Measurements from ENCODE around the gene DPEP3.

The DPEP3 gene

DNA sequence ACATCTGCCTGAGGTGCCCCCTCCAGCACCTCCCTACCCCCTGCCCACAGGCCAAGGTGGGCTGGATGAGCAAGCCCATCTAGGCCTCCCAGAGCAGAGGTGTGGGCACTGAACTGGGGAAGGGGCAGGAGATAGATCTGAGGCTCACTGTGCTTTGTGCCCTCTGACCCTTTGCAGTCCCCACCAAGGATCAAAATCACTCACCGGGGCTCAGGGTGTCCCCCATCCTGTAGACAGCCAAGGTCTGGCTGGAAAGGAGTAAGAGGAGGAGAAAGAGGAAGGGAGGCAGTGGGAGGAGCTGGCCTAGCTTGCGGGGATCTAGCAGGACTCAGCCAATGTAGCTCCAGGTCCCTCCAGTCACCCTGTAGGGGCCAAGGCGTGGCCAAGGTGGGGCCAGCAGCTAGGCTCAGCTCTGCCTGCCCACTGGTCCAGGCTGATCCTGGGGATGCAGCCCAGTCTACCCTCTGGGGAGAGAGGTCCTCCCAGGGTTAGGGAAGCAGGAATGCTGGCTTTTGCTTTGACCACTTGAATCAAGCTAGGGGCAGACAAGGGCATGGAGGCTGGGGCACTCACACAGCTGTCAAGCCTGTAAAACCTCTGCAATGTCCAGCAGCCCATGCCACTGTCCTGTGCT is 13.6 kb downstream of the DPEP3 start:
- DNase-seq (ENCODE audit: low spot score), result no peak

DNA sequence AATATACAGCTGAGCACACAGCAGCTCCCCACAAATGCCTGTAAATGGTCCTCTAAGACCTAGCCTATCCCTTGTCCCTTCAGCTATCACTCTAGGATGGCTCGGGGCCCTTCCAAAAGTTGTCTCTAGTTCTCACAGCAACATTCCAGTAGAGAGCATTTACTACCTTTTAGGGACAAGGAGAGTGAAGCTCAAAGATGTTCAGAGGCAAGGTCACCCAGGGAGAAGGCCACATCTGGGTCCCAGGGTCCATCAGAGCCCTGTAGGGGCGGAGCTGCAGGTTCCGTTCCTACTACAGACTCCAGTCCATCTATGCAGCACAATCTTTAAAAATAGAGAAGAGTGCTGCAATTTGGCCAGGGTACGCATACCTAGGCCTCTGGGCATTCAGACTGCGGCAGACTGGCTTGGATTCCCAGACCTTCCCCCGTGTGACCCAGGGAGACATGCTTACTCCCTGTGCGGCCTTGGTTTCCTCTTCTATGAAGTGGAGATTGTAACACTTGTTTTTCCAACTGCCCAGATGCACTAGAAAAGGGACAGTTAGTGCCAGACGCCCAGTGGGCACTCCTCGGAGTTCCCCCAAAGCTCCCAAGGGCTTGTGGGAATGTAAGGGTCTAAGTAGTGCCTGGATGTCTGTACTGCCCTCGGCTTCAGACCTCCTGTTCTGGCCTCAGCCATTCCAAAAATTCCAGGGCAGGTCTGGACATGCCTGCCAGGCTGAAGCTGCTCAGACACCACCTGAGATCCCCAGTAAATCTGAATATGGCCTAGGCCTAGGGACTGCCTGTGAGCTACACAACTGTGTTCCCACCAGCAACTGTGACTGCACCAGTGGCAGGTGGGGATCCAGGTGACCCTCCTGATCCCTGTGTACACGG is 14.4 kb downstream of the DPEP3 start:
- no peak for DNase-seq (ENCODE audit: low spot score)

DNA sequence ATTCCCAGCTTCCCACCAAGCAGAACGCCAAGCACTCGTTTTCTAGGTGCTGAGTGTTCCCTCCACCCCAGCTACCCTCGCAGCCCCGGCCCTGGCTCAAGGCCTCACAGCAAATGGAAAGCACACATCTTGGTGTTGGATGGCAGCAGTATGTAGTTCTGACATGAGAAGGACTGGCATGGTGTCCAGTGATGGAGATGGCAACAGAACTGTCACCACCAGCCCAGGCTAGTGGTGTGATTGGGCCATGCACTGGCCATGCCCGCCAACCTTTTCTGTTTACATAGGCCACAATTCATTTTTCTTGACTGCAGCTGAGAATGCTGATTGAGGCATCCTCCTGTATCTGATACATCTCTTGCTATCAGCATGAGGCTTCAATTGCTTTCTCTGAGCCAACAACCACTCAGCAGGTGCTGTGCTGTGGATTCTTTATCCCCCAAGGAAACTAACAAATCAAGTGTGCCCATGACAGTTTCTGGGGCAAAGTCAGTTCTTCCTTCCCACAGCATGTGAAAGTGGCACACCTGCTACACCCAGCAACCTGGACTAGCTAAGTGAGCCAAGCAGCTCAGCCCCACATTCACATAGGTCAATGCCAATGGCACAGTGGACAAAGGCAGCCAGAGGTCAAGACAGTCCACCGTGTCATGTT is 15.7 kb downstream of the DPEP3 start:
- no peak for DNase-seq (ENCODE audit: low spot score)

DNA sequence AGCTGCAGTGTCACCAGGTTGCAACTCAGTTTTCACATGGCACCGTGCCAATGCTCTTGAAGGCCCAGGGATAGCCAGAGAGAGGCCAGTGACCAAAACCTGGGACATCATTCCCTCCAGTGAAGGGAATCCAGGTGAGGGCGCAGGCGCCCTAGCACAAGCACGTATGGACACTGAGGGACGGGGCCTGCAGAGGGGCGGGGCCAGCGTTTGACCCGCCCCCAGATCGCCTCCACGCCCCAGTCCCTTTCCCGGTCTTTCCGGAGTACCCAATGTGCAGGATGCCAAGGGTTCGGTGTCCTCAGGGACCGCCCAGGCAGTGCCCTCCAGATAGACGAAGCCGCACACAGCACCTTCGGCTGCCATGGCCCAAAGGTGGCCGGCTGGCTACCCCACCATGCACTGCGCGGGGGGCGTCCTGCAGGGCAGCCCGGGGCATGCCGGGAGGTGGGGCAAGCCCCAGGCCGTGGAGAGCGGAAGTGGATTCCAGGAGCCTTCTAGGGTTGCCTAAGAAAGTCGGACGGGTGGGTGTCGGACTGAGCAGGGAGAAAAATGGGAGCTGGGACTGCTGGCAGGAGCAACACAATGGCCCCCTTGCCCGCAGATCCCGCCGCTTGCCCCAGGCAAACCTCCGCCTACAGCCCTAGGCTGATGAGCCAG is 16.5 kb downstream of the DPEP3 start:
- no peak for DNase-seq (ENCODE audit: low spot score)

DNA sequence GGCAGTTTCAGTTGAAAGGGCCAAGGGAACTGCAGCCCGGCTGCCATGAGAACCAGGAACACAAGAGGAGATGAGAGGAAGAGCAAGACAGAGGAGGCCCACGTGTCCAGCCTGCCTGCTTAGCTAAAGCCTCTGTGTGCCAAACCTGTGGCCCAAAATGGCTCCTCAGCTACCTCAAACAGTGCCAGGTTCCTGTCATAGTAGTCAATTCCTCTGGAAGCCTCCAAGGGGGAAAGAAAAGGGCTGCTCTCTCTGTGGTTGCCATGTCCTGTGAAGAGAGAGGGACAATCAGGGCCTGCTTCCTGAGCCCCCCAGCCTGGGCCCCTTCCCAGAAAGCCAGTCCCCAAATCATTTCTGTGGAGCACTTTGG is 17.0 kb downstream of the DPEP3 start:
- DNase-seq (ENCODE audit: low spot score), result no peak

DNA sequence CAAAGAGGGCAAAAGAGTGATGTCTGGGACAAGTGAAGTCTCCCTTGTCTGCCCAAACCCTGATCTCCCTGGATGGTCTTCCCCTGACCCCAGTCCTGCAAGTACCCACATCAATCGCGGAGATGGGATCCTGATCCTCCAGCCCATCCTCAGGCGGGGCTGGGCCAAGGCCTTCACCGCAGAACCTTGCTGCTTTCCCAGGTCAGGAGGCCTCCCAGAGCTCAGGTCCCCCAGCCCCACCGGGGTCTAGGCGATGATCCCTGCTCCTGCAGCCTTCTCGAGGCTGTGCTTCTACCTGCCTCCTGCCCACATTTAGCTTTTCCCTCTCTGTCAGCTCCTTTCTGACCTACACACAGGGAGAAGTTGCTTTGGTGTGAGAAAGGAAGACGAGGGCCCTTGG is 18.2 kb downstream of the DPEP3 start:
- no peak for DNase-seq (ENCODE audit: low spot score)

DNA sequence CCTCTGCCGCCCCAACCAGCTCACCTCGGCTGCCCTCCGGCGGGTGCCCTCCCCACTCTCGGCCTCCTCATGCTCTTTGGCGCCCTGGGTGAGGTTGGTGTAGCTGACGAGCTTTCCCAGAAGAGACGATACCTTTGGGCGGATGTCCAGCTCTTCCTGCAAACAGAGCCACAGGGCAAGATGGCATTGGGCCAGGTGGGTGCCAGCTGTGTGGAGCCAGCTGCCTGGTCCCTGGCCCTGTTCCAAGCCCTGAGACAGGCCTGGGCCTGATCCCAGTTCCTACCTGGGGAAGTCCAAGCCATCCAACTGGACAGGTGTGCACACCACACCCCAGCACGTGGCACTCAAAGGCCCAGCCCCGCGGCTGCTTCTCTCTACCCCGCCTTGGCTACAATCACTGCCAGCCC is 18.7 kb downstream of the DPEP3 start:
- no peak for DNase-seq (ENCODE audit: low spot score)

DNA sequence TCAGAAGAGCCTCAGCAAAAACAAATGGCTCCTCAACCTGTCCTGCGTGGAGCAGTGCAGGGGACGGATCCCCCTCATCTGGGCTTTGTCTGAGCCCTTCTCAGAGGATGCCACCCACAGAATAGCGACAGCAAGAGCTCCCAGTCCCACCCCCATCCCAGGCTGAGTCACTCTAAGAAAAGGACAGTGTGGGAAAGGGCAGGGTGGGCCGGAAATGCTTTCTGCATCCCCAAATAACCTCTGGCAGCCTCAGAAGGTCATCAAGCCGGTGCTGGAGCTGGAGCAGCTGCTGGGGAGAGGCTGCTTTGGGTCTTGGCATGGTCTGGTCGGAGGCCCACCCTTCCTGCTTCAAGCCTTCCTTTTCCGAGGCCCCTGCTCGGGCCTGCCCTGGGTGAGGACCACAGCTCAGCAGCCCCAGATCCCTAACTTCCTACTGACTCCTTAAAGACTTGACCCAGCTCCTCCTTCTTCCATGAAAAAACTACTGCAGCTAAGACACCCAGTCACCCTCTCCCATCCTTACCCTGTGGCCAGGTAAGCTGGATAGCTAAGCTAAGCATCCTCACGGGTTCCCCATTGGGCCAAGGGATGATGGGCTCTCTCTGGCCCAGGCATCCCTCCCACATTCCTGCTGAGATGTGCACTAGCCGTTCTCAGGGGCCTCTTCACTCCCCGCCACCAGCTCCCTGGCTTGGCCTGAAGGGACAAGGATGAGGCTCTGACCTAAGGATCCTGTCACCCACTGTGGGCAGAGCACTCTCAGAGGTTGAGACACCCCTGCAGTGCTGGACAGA is 20.6 kb downstream of the DPEP3 start:
- DNase-seq (ENCODE audit: low spot score), result no peak

DNA sequence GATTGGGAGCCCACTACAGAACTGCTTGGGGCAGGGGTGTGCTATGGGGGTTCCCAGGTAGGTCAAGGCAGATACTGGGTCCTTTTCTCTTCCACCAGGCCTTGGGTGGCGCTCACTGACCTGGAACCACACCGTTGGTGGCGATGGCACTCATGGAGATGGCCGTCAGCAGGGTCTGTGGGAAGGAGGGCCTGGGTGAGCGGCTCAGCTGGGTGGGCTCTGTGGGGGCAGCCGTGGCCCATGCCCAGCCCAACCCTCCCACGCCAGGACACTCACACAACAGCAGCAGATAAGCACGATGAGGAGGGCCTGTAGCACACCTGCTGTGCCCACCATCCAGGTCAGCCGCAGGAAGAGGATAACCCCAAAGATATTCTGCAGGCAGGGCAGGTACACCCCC is 22.7 kb downstream of the DPEP3 start:
- no peak for DNase-seq (ENCODE audit: low spot score)

DNA sequence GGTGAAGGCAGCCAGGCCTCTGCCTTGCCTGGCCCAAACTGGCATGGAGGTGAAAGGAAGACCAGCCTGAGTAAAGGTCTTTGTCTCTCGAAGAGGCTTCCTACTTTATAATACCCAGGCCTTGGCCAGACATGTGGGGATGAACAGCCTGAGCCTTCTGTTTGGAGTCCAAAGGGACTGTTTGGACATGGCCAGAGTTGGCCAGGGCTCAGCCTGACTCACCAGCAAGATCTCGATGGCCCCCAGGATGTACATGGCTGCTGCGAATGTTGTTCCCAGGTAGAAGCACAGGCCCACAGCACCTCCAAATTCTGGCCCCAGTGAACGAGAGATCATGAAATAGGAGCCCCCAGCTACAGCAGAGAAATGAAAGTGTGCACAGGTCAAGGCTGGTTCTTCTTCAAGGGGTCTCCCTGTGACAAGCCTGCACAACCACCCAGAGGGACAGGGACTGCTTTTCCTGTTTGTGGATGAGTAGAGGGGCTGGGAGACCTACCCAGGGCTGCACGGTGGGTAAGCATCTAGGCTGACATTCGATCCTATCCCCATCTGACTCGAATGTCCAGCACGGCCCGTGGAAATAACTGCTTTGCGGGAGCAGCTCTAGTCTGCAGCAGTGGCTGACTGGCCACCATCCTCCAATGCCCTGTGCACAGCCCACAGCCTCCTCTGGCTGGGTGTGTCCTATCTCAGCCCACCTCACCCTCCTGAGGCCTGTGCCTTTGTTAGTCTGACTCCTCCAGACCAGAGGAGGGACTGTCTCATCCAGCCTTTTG is 25.7 kb downstream of the DPEP3 start:
- DNase-seq (ENCODE audit: low spot score), result no peak

DNA sequence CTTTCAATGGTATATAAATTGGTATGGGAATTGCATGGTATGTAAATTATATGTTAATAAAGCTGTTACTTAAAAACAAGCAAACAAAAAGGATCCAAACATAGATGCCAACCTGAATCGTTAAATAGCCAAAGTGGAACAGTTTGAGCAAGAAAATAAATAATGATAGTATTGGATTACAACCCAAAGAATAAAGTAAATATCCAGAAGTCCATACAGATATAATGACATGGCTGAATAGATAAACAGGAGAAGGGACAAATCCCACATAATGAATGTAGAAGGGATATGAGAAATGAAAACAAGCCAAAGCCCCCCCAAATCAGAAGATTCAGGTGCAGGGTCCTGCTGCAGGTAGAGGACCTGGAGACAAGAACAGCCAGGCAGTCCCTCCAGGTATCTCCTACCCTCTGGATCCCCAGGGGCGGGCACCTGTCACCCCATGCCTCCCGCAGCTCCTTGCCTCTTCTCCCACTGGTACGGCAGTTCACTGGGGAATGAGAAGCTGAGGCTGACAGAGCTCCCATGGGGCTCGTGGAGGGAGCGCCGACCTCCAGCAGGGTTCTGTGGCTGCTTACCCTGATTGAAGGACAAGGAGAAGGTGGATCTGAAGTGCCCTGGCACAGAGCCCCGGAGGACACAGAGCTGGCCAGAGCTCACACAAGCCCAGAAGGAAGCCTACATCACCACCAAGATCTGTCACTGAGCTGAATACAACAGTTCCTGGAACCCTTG is 26.5 kb downstream of the DPEP3 start:
- DNase-seq (ENCODE audit: low spot score), result no peak

DNA sequence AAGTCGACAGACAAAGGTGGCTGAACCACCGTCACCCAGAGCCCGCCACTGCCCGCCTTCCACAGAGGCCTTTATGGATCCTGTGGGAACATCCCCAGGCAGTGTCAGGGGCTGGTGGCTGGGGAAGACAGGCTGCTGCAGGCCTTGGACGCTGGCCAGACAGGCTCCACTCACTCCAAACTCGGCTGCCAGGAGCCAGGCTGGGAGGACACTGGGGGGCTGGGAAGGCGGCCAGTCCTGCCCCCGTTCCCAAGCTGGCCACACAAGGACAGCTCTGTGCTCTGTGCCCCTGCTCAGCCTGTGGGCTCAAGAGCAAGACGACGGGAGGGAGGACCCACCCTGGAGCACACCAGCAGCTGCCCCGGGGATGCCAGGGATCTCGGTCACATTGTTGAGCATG is 28.8 kb downstream of the DPEP3 start:
- no peak for DNase-seq (ENCODE audit: low spot score)

DNA sequence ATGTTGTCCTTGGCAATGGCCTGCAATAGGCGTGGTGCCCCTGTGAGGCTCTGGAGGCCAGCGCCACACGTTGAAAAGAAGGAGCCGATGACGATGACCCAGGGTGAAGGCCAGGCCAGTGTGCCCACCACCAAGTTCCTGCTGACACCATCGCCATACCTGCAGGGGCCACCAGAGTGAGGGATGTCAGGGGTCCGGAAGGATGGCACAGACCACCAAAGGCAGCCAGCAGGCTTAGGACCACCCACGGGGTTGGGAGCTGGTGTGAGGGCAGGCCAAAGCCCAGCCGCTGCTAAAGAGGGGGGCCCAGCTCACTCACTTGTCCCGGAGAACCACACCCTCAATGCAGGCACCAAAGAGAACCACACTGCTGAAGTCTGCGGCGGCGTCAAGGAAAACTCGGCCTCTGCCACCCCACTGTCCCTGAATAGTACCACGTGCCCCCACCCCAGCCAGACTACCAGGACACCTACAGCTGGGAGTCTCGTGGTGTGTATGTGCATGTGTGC is 29.9 kb downstream of the DPEP3 start:
- DNase-seq (ENCODE audit: low spot score), result no peak

DNA sequence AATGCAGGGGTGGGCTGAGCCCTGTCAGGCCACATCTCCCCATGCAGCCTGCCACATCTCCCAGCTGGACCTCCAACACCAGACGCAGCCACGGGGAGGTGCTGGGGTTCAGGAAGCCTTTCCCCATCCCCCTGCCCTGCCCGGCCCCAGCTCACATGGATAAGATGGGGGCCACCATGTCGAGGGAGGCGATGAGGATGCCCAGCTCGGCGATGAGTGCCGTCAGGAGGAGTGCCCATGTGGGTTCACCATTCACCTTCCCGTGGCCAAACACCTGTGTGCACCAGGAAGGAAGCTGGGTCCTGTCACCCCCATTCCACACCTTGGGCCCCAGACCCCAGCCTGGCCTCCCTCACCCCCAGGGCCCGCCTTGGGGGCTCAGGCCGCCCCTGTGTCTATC is 30.7 kb downstream of the DPEP3 start:
- no peak for DNase-seq (ENCODE audit: low spot score)

DNA sequence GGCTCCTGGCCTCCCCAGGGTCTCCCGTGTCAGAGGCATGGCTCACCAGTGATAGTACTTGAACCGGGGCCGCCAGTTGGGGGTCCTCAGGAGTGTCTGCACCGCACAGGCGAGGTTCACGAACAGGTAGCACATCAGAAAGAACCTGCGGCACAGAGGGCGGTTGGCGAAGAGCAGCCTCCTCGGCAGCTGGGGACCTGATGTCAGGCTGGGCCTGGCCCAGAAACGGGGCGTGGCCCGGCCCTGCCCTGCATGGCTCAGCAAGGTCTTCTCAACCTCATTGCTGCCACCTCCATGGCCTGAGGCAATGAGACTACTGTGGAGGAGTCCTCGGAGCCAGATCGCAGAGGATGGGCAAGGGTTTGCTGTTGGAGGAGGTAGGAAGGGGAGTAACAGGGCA is 32.3 kb downstream of the DPEP3 start:
- DNase-seq (ENCODE audit: low spot score), result no peak

DNA sequence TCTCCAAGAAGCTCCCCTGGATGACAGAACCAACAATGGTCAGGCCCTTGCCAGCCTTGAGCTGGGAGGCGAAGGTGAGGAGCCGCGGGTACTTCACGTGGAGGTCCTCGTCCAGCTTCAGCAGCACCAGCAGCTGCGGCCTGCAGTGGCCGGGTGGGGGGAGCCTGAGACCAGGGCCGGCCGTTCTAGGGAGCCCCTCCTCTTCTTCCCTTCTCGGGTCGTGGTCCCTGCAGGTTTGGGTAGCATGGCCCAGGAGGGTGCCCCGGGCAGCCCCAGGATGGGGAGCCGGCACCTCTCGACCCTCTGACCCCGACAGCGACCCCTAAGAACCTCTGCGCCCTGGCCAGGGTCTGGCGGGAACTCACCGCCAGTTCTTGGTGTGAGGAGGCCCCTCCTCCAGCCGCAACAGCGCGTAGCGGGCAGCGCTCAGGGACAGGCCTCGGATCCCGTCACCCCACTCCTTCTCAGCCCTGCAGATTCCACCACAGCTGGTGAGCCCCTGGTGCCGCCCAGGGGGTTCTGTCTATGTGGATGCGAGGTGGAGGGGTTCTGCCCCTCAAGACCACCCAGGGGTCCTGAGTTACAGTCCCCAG is 33.2 kb downstream of the DPEP3 start:
- DNase-seq (ENCODE audit: low spot score), result no peak

DNA sequence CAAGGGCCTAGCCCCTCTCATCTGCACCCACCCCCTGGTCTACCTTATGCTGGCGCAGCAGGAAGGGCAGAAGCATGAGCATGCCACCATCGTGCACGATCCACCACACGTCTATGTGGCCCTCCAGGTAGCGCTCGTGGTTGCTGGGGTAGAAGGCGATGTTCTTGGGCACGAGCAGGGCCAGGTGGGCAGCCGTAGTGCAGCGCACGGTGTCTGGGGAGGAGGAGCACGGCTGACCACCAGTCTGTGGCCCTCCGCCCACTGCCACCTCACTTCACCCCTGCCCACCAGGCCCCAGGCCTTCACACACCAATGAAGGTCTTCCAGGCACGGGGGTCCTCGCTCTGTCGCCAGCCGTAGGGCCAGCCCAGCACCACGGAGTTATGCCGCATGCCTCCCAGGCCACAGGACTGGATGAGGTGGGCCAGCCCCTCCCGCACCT is 34.1 kb downstream of the DPEP3 start:
- no peak for DNase-seq (ENCODE audit: low spot score)

DNA sequence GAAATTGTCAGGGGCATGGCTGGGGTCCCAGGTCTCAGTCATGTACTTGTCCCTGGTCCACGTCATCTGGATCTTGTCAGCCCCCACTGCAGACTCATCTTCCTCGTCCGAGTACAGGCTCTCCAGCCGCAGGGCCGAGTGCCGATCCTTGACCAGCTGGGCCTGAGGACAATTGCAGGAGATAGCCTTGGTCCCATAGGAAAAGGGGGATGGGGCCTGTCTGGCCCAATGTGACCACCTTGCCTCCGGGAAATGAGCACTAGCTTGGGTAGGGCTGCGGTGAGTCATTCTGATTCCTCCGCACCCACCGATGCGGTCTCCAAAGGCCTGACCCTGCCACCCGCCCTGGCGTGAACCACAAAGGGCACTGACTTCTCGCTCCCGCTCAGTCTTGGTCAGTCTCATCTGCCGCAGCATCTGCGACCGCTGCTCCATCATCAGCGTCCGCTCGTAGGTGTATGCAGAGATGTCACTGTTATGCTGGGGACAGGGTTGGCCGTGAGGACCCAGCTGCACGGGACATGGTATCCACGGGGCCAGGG is 34.8 kb downstream of the DPEP3 start:
- DNase-seq (ENCODE audit: low spot score), result no peak

DNA sequence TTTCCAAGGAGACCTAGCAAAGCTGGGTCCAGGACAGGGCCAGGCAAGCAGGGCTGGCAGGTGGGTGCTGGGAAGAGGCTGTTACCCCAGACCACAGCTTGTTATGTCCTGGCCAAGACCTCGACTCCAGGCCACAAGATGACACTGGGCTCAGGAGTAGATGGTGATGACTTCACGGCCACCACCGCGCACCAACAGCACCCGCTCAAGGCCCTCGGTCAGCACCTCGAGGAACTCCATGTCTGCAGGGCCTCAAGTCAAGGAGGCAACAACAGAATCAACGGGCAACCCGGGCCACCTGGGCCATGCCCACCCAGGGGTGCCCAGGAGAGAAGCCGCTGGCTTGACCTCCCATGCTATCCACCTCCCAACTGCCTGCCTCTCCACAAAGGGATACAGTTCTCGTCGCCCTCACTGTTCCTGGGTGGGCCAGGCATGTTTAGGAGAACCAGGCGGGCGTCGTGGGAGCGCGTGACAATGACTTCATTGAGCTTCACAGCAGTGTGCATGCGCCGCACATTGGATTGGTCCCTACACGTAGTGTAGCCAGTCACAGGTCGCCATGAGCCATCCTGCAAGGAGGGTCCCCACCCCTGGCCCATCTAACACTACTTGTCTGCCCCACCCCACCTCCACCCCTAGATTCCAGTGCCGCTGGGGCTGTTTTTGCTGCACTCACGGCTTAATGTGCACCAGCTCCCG is 35.5 kb downstream of the DPEP3 start:
- DNase-seq (ENCODE audit: low spot score), result no peak
